Naive thymus-derived CD8-positive, alpha-beta T cell (primary cell): Measurements from ENCODE around the gene GSDME. TPM values are rescaled to one million over a fixed set of nuclear protein-coding genes. Genes with fewer than 3 reads are reported as not detected.
A peak's percentile ranks its signal among the peaks of the same experiment; 100 is the strongest.

Experiments
- ATAC-seq, 2 donors: fragments of 150-1000 bp; cut with Tn5 transposase in 1 of 2; sonication (Bioruptor Pico), chemical (Tn5 transposase) in 1 of 2; 1 replicate in 1 of 2; 2 replicates in 1 of 2; pipeline ENCODE4 v1.10.0; 2021; ENCODE audit warnings: mild to moderate bottlenecking in 2 of 2, moderate library complexity in 2 of 2
- POLR2A ChIA-PET: fragments of 350-600 bp; sonication (Branson Sonifier 250); formaldehyde crosslinking; loops from one replicate; lab custom pipeline; 2021; ENCODE audit warnings: antibody characterized with exemption; lab: Charles Lee
- DNase-seq, 10 donors: peaks; one replicate each; pipeline versions ENCODE4 v3.0.0 to v3.0.0-alpha.2; 2020 to 2022
- H3K27ac Mint-ChIP-seq, 10 donors: one replicate each; pipeline ENCODE4 v1.8.0; 2020 to 2022; ENCODE audit warnings: mild to moderate bottlenecking in 10 of 10, mixed read lengths in 10 of 10, moderate library complexity in 4 of 10, inconsistent platforms in 1 of 10
- H3K27me3 Mint-ChIP-seq, 5 donors: one replicate each; pipeline ENCODE4 v1.8.0; 2021 to 2022; ENCODE audit warnings: mixed read lengths in 5 of 5
- H3K36me3 Mint-ChIP-seq, 3 donors: one replicate each; pipeline ENCODE4 v1.8.0; 2020 to 2022; ENCODE audit warnings: mixed read lengths in 3 of 3, mild to moderate bottlenecking in 2 of 3, inconsistent platforms in 1 of 3
- H3K4me1 Mint-ChIP-seq, 4 donors: one replicate each; pipeline ENCODE4 v1.8.0; 2021 to 2022; ENCODE audit warnings: mixed read lengths in 4 of 4
- H3K4me3 Mint-ChIP-seq, 10 donors: one replicate each; pipeline ENCODE4 v1.8.0; 2020 to 2022; ENCODE audit warnings: mild to moderate bottlenecking in 10 of 10, mixed read lengths in 10 of 10, moderate library complexity in 6 of 10, inconsistent platforms in 1 of 10
- H3K9me3 Mint-ChIP-seq, 9 donors: one replicate each; pipeline ENCODE4 v1.8.0; 2020 to 2022; ENCODE audit warnings: mixed read lengths in 9 of 9, mild to moderate bottlenecking in 3 of 9, inconsistent platforms in 1 of 9, moderate library complexity in 1 of 9
- polyA plus RNA-seq, 3 donors: library from polyadenylated mRNA; unstranded; fragments of 300-500 nt; fragmentation: Illumina TruSeq; gene quantifications; one replicate each; pipeline ENCODE4 v1.2.3, GENCODE V29; 2021
- total RNA-seq, 8 experiments: library from RNA in 2 of 8; stranded (reverse) in 2 of 8; gene quantifications; one replicate each; pipeline ENCODE4 v1.2.3 and lab custom pipeline; 2021 to 2026

The GSDME gene
- total and polyA plus RNA-seq, 5 experiments from 2014 or later = 0.07 to 0.30 (median 0.25) TPM; not detected in 1

- peaks cover 19 to 67% (median 50%) of the 10 kb centered on the region in 5 donors for H3K27me3 Mint-ChIP-seq
- DNase-seq = no peak
- no peaks in the 10 kb centered on the region for H3K36me3 Mint-ChIP-seq
- ATAC-seq = no peak
- H3K4me3 Mint-ChIP-seq = no peak overlapping the region
- POLR2A ChIA-PET = no interaction called here
- peaks cover 2 to 41% (median 6%) of the 10 kb centered on the region in 4 donors for H3K4me1 Mint-ChIP-seq
- peak overlapping the region in 1 of 10 donors; percentile 7 for H3K27ac Mint-ChIP-seq
- H3K9me3 Mint-ChIP-seq = no peaks in the 10 kb centered on the region
Observed at GRCh38 chr7:24715171-24715570, 42.1 kb downstream of the GSDME start.

- Mint-ChIP-seq H3K4me3 (no peak overlapping the region), H3K4me1 (peaks cover 2 to 36% (median 6%) of the 10 kb centered on the region in 4 donors), H3K9me3 (no peaks in the 10 kb centered on the region), H3K27ac (no peak overlapping the region), H3K36me3 (no peaks in the 10 kb centered on the region), H3K27me3 (peaks cover 14 to 63% (median 45%) of the 10 kb centered on the region in 5 donors)
- no peak for ATAC-seq
- POLR2A ChIA-PET = no interaction called here
- DNase-seq = no peak
Observed at GRCh38 chr7:24714676-24715010, 42.6 kb downstream of the GSDME start.

DNA sequence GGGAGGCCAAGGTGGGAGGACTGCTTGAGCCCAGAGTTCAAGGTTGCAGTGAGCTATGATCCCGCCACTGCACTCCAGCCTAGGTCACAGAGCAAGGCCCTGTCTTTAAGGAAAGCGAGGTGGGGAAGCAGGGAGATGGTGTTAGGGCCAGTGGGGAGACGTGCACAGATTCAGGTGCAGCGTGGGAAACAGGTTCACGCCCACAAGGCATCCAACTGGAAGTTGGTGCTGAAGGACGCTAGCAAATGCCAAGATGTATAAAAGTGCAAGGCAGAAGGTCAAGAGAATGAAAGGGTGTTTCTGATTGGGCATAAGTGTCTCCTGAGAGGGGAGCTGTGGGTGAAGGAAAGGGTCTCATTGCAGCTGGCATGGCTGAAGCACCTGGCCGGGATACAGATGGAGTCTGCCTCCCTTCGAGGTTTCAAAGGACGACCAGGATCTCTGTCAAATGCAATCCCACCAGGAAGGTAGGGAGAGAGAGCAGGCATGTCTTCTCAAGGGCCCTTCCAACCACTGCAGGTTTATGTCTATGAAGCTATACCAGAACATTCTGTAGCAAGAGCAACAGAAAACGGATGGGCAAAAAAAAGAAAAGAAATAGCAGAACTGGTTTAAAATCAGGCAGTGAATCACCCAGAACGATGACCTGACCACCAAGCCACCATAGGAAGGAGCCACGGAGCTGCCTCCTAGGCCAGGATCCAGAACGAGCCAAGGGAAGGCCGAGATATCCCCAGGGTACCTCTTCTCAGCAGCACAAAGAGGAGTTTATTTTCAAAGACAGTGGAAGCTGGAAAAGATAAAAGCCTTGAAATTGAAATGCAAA, 43.2 kb downstream of the GSDME start:
- Mint-ChIP-seq H3K27me3 (peaks cover 14 to 58% (median 42%) of the 10 kb centered on the region in 5 donors), H3K27ac (peak overlapping the region in 1 of 10 donors; percentile 30), H3K9me3 (no peaks in the 10 kb centered on the region), H3K4me1 (peaks cover 2 to 33% (median 6%) of the 10 kb centered on the region in 4 donors), H3K4me3 (no peak overlapping the region), H3K36me3 (no peaks in the 10 kb centered on the region)
- POLR2A ChIA-PET = no interaction called here
- ATAC-seq (no peak), DNase-seq (no peak)

DNA sequence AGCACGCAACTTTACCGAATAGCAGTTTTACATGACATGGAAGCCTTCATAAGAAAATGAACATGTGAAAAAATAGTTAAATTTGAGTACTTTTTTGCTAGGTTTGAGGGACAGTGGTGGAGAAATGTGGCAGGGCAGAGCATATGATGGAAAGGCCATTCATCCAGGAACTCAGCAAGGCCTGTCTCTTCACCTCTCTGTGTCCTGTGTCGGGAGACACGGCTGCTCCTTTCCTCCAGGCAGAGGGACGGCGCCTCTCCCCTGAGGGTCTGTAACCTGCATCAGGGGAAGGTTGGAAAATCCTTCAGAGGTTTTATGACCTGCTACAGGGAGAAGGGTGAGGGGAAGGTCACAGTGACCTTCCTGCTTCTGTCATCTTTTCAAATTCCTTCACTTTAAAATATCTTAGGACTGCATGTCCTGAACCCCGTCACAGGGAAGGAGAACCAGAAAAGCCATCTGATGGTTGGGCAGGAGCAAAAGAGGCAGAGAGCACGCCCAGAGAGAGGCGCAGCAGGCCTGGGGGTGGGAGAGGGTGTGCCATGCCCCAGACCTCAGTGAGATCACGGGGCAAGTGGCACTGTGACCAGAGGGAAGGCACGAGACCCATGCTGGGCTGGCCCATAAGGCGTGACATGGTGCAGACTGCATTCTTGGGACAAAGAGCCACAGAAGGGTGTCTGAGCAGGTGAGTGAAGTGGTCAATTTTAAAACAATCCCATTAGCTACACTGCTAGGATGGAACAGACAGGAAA, 44.0 kb downstream of the GSDME start:
- no peak for DNase-seq
- Mint-ChIP-seq H3K4me3 (no peak overlapping the region), H3K4me1 (peaks cover 2 to 25% (median 6%) of the 10 kb centered on the region in 4 donors), H3K9me3 (no peaks in the 10 kb centered on the region), H3K36me3 (no peaks in the 10 kb centered on the region), H3K27ac (peak overlapping the region in 1 of 10 donors; percentile 30), H3K27me3 (peaks cover 14 to 51% (median 41%) of the 10 kb centered on the region in 5 donors)
- no peak for ATAC-seq
- POLR2A ChIA-PET = no interaction called here

- H3K27me3 Mint-ChIP-seq = peaks cover 1 to 21% (median 15%) of the 10 kb centered on the region in 5 donors
- H3K27ac Mint-ChIP-seq = no peak overlapping the region
- H3K4me3 Mint-ChIP-seq = no peak overlapping the region
- H3K4me1 Mint-ChIP-seq = peaks cover 0 to 8% (median 2%) of the 10 kb centered on the region in 4 donors
- DNase-seq (no peak), ATAC-seq (no peak)
- no peaks in the 10 kb centered on the region for H3K36me3 Mint-ChIP-seq
- no peaks in the 10 kb centered on the region for H3K9me3 Mint-ChIP-seq
- POLR2A ChIA-PET = no interaction called here
Observed at GRCh38 chr7:24709585-24710360, 47.5 kb downstream of the GSDME start.

- no peak overlapping the region for H3K4me3 Mint-ChIP-seq
- POLR2A ChIA-PET = interaction anchor here (0.5 kb wide), 1 partner anchor 1570 kb away, joined by 3 read pairs; no protein-coding TSS in a partner anchor
Observed at GRCh38 chr7:24709051-24709450, 48.2 kb downstream of the GSDME start.

GRCh38 chr7:24707988-24708615, 49.2 kb downstream of the GSDME start:
- POLR2A ChIA-PET = no interaction called here
- H3K27ac Mint-ChIP-seq = no peak overlapping the region
- H3K27me3 Mint-ChIP-seq = peaks cover 0 to 8% (median 2%) of the 10 kb centered on the region in 5 donors
- no peak overlapping the region for H3K4me3 Mint-ChIP-seq
- H3K4me1 Mint-ChIP-seq = peaks cover 0 to 8% (median 2%) of the 10 kb centered on the region in 4 donors
- no peak for ATAC-seq
- H3K36me3 Mint-ChIP-seq = no peaks in the 10 kb centered on the region
- no peak for DNase-seq
- no peaks in the 10 kb centered on the region for H3K9me3 Mint-ChIP-seq

More at GRCh38 chr7:24709051-24709450, 48.2 kb downstream of the GSDME start:
- no peaks in the 10 kb centered on the region for H3K36me3 Mint-ChIP-seq
- no peaks in the 10 kb centered on the region for H3K9me3 Mint-ChIP-seq
- no peak for ATAC-seq
- H3K27ac Mint-ChIP-seq = peak overlapping the region in 2 of 10 donors; percentile 41 to 48
- H3K4me1 Mint-ChIP-seq = peaks cover 0 to 8% (median 2%) of the 10 kb centered on the region in 4 donors
- peaks cover 0 to 18% (median 11%) of the 10 kb centered on the region in 5 donors for H3K27me3 Mint-ChIP-seq
- DNase-seq = no peak

GRCh38 chr7:24706211-24707170, 50.8 kb downstream of the GSDME start:
- POLR2A ChIA-PET = no interaction called here
- H3K9me3 Mint-ChIP-seq = no peaks in the 10 kb centered on the region
- H3K4me1 Mint-ChIP-seq = peaks cover 0 to 8% (median 2%) of the 10 kb centered on the region in 4 donors
- H3K27ac Mint-ChIP-seq = no peak overlapping the region
- ATAC-seq (no peak), DNase-seq (no peak)
- H3K36me3 Mint-ChIP-seq = no peaks in the 10 kb centered on the region
- no peak overlapping the region for H3K4me3 Mint-ChIP-seq
- H3K27me3 Mint-ChIP-seq = no peaks in the 10 kb centered on the region

DNA sequence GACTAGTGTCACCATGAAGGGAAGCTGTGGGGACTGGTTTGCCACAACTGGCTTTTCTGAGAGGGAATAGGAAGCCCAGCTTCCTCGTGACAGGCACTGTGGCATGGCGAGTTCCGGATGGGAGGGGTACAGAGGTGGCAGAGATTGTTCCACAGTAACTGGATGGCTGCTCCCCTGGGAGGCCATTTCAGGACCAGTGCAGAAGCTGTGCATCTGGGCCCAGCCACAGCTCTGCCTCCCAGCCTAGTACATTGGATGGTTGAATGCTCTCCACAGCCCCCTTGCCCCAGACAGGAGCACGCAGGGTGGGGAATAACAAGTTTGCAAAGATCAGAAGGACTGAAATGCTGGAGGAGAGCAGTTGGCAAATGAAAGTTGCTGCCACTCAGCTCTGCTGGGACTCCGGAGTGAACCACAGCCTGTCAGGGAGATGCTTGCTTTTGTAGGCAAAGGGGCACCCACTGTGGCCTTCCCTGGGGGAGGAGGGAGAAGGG, 51.8 kb downstream of the GSDME start:
- Mint-ChIP-seq H3K9me3 (no peaks in the 10 kb centered on the region), H3K4me3 (no peak overlapping the region), H3K27ac (no peak overlapping the region), H3K27me3 (no peaks in the 10 kb centered on the region), H3K4me1 (peaks cover 0 to 8% (median 2%) of the 10 kb centered on the region in 4 donors), H3K36me3 (no peaks in the 10 kb centered on the region)
- no peak for DNase-seq
- POLR2A ChIA-PET = no interaction called here
- no peak for ATAC-seq

DNA sequence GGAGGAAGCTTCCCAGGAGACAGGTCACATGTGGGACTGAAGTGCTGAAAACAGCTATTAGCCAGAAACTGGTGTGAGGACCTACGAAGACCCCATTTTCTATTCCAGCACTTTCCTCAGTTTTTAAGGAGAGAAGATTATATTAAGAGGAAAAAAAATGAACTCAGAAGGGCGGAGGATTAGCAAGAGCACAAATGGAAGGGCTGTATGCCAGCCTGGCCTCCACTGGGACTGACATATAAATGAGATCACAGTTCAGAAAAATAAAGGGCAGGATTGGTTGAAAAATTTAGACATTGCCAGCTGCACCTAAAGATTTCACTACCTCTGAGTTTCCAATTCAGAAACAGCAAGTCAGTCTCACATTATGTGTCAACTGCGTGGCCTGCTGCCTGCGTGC, 53.0 kb downstream of the GSDME start:
- Mint-ChIP-seq H3K36me3 (no peaks in the 10 kb centered on the region), H3K9me3 (no peaks in the 10 kb centered on the region), H3K4me1 (peaks cover 0 to 8% (median 2%) of the 10 kb centered on the region in 4 donors), H3K27ac (no peak overlapping the region), H3K4me3 (no peak overlapping the region), H3K27me3 (no peaks in the 10 kb centered on the region)
- DNase-seq (no peak), ATAC-seq (no peak)
- POLR2A ChIA-PET = no interaction called here

DNA sequence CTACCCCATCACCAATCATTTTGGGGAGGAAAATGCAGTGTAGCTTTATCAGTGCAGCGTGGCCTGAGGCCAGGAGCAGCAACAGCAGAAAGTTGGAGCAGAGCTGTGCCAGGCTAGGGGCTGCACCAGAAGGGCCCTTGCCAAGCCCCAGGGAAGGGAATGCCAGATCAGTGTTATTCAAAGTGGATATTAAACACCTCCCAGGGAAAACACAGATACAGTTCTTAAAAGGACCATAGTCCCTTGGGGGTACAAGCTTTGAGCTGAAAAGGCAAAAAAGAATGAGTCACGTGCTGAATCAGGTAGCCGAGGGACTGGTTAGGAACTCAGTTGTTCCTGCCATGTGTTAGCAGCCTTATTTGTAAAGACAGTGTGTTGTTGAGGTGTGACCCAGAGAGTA, 54.0 kb downstream of the GSDME start:
- Mint-ChIP-seq H3K4me1 (peaks cover 0 to 8% (median 2%) of the 10 kb centered on the region in 4 donors), H3K27me3 (no peaks in the 10 kb centered on the region), H3K27ac (no peak overlapping the region), H3K36me3 (peaks cover 0 to 6% (median 0%) of the 10 kb centered on the region in 3 donors), H3K9me3 (no peaks in the 10 kb centered on the region), H3K4me3 (no peak overlapping the region)
- no peak for ATAC-seq
- POLR2A ChIA-PET = no interaction called here
- DNase-seq = no peak
